Activated gamma-delta T cell (primary cell): Measurements from ENCODE around the gene TNNC2.
"Not testable (repeated sequence)": the region's sequence is repeated elsewhere in the genome, so short reads cannot be mapped to it uniquely, and the experiment has no call there.

Experiments
- DNase-seq: peaks from one replicate; lab custom pipeline; 2025; lab: John Stamatoyannopoulos, UW

TNNC2 gene

DNA sequence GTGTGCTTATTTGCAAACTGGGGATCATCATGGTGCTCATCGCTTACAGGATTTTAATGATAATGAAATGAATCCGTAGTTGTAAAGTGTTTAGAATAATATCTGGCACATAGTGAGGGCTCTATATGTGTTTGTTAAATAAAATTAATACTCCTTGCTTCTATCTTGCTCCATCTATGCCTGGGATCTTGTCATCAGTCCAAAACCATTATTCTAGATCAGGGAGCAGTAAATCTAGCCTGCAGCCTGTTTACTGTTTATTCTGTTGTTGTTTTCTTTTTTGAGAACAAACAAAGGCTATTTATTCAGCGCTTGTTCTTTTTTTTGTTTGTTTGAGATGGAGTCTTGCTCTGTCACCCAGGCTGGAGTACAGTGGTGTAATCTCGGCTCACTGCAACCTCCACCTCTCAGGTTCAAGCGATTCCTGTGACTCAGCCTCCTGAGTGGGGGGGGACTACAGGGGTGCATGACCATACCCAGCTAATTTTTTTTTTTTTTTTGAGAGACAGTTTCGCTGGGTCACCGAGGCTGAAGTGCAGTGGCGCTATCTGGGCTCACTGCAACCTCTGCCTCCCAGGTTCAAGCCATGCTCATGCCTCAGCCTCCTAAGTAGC is 22.0 kb upstream of the TNNC2 start:
- DNase-seq: no peak

DNA sequence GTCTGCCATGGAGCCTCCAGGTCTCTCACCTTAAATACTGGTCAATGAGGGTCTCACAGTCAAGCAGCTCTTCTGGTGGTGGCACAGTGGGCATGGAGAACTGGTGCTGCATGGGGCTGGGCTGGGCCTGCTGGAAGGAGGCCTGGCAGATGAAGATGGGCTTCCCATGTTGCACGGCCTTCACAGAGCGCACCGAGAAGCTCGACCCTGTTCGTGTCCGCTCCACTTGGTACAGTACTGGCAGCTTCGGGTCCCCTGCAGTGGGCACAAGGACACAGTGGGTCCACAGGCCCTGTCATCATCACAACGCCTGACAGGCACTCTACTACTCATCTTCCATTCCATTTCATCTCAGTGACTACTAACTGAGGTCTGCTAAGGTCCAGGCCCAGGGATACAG is 21.3 kb upstream of the TNNC2 start:
- no peak for DNase-seq

DNA sequence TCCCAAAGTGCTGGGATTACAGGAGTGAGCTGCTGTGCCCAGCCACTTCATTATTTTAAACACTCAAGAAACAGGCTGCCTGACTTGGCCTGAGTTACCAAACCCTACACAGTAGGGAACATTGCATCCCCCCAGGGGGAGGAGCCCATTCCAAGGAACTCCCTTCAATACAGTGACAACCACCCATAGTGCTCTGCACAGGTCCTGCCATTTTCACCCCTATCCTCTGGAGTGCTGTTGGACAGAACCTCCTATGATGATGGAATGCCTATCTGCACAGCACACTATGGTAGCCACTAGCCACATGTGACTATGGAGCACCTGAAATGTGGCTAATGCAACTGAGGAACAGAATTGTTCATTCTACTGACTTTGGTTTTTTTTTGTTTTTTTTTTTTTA is 18.3 kb upstream of the TNNC2 start:
- no peak for DNase-seq

DNA sequence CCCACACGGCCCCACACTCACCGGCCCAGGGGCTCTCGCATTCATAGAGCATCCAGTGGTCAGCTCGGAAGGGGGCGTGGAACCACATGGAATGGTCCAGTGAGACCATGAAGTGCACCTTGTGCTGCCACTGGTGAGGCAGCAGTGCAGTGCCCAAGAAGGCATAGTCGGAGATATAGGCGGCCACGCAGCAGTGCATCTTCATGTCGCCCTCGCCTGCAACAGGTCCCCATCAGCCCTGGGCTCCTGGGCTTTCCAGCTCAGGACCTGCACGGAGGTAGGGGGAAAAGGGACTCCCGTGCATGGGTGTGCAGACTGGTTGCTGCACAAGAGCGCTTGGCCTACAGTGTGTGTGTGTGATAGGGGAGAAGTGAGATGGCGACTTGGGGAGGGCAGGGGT is 16.4 kb upstream of the TNNC2 start:
- no peak for DNase-seq

DNA sequence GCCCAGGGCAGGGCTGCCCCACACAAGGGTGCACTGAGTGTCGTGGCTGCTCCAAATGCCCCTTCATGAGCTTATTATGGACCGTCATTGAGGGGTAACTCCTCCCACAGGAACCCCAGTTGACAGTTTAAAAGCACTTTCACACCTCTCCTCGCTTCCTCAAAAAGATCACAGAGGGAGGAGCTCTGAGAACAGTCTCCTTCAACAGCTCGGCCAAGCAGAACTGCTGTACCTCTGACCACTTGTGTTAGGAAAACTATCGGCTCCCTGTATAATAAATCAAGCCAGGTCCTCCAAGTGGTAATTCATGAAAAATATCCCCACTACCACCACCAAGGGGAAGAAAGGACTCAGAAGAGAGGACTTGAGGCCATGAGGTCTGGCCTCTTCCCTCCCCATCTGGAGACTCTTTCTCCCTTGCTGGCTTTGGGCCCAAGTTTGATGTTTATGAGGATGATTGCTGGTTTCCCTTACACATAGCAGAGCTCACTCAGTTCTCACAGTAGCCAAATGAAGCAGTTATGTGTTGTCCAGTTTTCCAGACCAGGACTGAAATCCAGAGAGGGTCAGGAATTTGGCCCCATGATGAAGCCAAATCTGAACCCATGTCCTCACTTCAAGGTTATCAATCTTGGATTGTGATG is 15.2 kb upstream of the TNNC2 start:
- no peak for DNase-seq

DNA sequence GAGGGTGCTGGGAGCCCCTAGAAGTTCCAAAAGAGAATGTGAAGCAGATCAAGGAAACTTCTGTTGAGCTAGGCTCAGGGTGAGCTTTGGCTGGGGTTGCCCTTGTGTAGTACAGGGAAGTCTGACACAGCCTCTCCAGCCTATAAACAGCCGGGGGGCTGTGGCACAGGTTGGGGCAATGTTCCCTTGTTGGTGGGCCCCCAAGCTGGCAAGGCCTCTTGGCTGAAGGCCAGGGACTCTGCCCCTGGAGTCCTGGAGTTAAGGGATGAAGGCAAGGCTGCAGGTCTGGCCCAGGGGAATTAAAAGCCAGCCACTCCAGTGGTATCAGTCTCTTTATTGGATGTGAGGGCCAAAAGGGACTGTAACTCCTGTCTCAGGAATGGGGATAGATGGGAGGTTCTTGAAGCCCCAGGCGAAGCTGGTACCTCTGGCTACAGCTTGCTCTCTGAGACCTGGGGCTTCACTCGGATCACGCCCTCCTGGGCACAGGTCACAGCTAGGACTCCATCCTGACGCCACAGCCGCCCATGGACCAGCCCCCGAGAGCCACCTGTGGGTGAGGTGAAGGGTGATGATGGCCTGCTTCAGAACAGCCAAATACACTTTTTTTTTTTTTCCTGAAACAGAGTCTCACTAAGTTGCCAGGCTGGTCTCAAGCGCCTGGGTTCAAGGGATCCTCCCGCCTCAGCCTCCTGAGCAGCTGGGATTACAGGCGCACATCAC is 14.5 kb upstream of the TNNC2 start:
- DNase-seq: no peak

DNA sequence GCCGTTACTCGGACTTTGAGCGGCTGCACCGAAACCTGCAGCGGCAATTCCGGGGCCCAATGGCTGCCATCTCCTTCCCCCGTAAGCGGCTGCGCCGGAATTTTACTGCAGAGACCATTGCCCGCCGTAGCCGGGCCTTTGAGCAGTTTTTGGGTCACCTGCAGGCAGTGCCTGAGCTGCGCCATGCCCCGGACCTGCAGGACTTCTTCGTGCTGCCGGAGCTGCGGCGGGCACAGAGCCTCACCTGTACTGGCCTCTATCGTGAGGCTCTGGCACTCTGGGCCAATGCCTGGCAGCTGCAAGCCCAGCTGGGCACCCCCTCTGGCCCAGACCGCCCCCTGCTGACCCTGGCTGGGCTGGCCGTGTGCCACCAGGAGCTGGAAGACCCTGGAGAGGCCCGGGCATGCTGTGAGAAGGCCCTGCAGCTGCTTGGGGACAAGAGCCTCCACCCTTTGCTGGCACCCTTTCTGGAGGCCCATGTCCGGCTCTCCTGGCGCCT is 13.6 kb upstream of the TNNC2 start:
- DNase-seq: no peak

DNA sequence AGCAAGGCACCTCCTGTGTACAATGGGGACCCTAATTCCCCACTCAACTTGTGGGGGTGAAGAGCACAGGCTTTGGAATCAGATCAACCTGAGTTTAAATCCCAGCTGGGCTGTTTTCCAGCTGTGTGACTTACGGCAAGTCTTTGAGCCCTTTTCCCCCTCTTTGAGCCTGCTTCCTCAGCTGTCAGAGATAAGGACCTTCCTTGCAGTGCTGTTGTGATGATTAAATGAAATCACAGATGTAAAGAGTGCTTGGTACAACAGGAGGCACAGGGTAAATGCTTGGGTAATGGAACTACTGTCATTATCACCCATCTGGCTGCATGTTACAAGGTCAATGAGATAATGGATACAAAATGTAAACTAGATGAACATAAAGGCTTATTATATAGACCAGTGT is 9.7 kb upstream of the TNNC2 start:
- DNase-seq: no peak

DNA sequence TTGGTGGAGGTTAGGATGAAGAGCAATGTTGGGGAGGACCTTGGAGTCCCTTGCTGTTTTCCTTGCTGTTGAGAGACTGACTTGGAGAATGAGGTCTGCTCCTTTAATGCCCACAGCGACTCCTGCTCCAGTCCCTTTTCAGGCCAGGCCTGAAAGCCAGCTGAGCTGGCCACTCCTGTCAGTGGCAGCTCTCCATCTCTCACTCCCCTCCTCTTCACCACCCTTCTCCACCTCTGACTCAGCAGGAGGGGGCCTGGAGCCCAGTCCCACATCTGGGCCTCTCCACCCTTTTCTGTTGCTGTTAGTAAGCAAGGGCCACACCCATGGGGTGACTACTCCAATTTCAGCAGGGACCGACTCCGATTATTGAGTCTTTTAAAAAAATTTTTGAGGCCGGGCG is 8.7 kb upstream of the TNNC2 start:
- no peak for DNase-seq

DNA sequence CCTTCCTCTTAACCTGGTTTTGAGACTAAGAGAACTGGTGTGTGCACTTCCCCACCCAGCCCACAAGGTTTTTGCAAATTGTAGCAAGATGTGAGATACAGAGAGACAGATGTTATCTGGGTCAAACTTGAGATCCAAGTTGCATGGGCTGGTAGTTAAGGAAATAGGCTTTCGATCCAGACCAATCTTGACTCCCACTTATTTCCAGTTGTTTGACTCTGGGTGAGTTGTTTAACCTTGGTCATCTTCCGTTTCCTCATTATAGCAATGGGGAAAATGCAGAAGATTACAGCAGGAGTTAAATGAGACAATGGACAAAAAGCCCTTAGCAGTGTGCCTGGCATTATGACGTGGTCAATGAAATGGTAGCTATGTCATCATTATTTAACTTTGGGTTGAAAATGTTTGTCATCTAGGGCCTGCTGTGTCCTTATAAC is 8.2 kb upstream of the TNNC2 start:
- DNase-seq: no peak

DNA sequence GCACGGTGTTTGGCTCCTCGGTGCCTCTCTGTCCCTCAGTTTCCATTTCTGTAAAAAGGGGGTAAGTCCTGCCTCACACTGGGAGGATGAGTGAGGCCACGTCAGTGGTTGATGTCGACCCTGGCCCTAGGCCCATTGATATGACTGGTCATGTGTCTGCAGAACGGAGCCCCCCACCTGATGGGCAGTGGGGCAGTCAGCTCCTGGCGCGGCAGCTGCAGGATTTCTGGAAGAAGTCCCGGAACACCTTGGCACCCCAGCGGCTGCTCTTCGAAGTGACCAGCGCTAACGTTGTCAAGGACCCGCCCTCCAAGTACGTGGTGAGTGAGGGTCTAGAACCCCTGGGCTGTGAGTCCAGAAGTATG is 7.7 kb upstream of the TNNC2 start:
- DNase-seq: no peak

DNA sequence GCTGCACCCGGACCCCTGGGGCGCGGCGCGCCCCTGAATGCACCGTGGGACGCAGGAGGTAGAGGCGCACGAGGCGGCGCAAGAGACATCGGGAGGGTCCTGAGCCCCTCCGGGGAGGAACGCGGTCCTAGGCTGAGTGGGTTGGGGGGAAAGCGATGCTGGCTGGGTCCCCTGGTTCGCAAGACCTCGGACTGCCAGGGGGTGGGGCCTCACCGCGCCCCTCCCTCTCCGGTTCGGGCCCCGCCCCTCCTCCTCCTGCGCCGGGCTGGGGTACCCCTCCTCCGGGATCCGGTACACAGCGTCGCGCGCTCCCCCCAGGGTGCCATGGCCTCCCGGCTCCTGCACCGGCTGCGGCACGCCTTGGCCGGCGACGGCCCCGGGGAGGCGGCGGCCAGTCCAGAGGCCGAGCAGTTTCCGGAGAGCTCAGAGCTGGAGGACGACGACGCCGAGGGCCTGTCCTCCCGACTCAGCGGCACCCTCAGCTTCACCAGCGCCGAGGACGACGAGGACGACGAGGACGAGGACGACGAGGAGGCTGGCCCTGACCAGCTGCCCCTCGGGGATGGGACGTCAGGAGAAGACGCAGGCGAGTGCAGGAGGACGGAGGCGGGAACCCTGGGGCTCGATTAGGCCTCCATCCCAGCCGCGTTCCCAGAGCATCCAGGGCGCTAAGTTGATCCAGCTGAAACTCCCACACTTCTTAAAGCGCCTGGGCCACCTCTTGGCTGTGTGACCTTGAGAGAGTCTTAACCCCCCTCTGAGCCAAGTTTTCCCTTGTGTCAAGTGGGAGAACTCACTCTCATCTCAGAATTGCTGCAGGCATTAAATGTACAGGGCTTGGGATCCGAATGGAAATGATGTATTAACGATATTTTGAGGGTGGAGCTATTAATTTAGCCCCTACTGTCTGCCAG is 7.0 kb upstream of the TNNC2 start:
- no peak for DNase-seq

DNA sequence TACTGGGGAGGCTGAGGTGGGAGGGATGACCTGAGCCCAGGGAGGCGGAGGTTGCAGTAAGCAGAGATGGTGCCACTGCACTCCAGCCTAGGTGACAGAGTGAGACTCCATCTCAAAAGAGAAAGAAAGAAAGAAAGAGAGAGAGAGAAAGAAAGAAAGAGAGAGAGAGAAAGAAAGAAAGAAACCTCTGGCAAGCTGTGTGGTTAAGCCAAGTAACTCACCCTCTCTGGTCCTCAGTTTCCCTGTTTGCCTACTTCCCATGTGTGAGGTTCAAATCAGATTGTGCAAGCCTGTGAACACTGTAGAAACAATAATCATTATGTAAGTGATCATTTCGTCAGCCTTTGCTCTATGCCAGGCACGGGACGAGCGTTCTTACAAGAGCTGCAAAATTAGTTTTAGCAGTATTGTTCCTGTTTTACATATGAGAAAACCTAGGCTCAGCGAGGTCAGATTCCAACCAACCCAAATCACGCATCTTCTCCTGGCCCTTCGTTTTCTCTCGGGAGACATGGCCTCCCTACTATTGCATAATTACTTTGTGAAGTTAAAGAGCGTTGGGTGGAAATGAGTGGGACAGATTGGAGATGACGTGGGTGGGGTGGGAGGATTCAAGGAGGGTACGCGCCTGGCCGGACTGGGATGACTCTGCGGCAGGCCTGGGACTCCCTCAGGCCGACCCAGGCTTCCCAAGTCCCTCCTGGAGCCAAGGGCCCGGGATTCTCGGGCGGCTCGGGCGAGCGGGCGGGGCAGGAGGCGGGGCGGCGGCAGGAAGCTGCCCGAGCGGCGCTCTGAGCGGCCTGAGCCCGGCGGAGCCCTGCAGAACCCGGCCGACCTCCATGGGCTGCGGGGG is 6.1 kb upstream of the TNNC2 start, which contains the start of gene SNX21:
Gene SNX21 (plus strand): TSS at position 770 of the 853 bp plus-strand sequence. CDS start 121 bp downstream, outside the sequence.
- no peak for DNase-seq

DNA sequence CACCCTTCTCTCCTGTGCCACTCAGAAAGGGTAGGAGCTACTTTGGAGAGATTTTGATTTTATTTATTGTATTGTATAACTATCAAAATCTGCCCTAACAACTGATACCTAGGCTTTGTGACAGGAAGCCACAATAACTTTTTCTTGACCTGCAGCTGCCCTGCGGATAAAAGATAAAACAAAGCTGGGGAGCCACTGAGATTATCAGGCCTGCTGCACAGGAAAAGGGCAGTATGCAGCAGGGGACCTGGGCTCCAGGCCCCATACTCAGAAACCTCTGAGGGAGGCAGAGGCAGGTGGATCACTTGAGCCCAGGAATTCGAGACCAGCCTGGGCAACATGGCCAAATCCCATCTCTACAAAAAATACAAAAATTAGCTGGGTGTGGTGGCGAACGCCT is 5.5 kb upstream of the TNNC2 start:
- no peak for DNase-seq

DNA sequence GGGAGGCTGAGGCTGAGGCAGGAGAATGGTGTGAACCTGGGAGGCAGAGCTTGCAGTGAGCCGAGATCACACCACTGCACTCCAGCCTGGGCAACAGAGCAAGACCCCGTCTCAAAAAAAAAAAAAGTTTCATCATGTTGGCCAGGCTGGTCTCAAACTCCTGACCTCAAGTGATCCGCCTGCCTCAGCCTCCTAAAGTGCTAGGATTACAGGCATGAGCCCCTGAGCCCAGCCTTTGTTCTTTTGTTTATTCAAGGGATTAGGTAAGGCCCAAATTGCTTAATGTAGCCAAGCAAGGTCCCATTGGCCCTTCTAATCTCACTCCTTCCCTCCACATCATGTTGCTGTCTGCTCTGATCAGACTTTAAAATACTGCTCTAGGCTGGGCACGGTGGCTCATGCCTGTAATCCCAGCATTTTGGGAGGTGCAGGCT is 2.6 kb upstream of the TNNC2 start:
- not testable (repeated sequence) for DNase-seq

DNA sequence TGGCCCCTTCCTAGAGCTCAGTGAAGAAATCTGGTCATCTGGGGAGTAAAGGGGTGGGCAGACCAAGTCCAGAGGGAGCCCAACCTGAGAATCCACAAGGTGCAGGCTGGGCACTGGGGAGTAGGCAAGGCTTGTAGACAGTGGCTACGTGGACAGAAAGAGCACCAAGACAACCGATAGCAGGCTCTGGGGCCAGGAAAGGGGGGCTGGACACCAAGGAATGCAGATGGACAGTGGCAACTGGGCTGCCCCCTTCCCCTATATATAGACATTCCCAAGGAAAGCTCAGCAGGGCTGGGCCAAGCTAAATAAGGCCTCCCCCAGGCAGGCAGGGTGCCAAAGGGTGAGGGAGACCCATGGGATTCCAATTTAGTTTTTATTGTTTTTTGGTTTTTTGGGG is 1.5 kb upstream of the TNNC2 start:
- no peak for DNase-seq

DNA sequence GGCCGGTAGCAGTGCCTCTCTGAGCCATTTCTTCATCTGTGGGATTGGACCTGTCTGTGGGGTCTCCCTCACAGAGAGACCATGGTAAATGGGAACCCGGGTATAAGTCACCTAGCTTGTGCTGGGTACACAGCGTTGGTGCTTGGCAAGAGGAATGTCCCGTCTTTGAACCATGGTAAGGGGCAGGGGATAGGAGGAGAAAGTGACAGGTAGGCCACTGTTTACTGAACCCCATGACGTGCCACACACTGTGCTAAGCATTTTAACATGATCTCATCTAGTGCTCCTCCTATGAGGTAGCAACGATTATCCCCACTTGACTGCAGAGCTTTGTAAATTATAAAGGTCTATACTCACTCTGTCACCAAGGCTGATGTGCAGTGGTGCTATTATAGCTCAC is 600 bp upstream of the TNNC2 start:
- DNase-seq: no peak

DNA sequence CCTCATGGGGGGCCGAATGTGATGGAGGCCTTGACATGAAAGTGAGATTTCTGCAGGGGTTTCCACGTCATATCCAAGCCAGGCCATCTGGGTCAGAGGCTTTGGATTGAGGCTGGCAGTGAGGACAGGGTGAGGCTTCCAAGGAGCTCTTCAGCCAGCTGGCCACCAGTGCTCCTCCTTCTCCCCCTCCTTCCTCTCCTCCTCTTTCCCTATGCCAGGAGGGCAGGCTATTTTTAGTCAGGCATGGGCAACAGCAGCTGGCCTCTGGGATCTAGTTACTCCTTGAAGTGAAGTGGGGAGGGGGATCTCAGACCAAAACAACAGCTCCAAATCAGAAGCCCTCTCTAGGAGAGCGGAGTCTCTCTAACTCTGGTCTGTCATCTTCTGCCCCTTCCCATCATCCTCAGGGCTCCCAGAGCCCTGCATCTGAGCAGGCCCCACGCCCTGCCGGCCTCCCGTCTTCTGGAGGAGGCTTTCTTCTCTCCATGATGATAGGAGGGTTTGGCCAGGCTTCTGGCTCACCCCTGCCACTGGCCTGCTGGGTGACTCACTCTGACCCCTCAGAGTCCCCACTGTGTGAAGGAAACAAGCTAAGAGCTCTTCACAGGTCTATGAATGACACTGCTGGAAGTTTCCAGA is 612 bp downstream of the TNNC2 start:
- no peak for DNase-seq

DNA sequence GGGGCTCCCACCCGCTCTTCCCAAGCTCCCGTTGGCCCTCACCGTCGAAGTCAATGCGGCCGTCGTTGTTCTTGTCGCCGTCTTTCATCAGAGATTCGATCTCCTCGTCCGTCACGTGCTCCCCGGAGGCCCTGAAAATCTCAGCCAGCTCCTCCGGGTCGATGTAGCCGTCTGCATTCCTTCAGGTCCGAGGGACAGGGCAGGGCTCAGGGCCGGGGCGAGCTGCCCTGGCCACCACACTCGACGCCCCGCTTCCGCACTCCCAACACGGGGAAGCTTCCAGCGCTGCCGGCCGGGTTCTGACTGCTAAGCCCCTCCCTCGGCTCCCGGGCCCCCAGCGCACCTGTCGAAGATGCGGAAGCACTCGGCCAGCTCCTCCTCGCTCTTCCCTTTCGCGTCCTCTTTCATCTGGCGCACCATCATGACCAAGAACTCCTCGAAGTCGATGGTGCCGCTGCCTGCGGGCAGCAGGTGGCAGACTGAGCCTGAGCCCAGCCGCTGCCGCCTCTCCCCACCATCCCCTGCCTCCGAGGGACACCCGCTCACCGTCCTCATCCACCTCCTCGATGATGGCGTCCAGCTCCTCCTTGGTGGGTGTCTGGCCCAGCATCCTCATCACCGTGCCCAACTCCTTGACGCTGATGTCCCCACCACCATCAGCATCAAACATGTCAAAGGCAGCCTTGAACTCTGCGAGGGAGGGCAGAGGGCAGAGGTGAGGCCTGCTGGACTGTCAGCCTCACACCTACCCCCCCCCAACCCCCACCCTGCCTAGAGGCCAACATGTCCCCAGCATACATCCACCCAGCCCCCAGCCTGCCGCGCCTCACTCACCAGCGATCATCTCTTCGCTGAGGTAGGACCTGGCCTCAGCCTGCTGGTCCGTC is 2.9 kb downstream of the TNNC2 start:
- DNase-seq: no peak

DNA sequence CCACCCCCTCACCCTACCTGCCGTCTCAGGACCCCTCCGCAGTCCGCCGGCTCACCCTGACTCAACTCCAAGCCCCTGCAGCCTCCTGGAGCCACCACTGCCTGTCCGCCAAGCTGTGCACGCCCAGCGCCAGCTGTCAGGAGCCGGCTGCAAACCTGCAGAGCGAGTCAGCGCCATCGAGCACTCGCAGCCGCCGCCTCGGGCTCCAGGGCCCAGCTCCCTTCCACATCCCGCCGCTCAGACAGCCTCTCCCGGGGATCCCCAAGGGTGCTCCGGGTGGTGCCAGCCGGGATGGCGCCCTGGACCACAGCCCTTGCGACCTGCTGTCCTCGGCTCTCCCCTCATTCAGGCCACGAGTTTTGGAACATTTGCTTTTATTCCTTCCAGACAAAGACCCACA is 4.3 kb downstream of the TNNC2 start:
- DNase-seq: no peak
